Measurements from ENCODE around the gene PRKX. TPM values are rescaled to one million over a fixed set of nuclear protein-coding genes. Genes with fewer than 3 reads are reported as not detected.

Gene PRKX
- total RNA-seq, 2 experiments from 2014 or later = 31.6 to 35.4 TPM

DNA sequence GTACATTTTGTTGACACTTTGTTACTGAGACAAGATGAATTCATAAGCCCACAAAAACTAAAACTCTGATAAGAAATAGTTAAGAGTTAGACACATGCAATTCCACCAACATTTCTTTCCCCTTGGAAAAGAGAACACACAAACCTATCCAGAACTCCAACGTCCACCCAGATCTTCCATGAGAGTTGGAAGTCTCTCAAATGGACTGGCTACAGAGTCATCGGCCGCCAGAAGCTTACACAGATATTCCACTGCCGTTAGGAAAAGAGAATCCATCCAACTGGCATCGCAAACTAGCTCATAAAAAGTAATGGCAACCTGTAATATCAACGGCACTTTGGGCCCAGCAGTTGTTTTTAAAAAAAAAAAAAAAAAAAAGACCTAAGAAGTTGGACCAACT is 114.7 kb downstream of the PRKX start:
- no peaks in the 10 kb centered on the region for H3K4me1 ChIP-seq (ENCODE audit: insufficient read depth, low read length)
- no peaks in the 10 kb centered on the region for H3K4me1 Mint-ChIP-seq (ENCODE audit: low read depth)
- H3K27me3 ChIP-seq (ENCODE audit: control insufficient read depth in 1 of 2, insufficient read depth in 2 of 2, low read length in 2 of 2) = no peaks in the 10 kb centered on the region
- ChIA-PET CTCF (no interaction called here), POLR2A (no interaction called here)
- TF ChIP-seq, protein P1, sequence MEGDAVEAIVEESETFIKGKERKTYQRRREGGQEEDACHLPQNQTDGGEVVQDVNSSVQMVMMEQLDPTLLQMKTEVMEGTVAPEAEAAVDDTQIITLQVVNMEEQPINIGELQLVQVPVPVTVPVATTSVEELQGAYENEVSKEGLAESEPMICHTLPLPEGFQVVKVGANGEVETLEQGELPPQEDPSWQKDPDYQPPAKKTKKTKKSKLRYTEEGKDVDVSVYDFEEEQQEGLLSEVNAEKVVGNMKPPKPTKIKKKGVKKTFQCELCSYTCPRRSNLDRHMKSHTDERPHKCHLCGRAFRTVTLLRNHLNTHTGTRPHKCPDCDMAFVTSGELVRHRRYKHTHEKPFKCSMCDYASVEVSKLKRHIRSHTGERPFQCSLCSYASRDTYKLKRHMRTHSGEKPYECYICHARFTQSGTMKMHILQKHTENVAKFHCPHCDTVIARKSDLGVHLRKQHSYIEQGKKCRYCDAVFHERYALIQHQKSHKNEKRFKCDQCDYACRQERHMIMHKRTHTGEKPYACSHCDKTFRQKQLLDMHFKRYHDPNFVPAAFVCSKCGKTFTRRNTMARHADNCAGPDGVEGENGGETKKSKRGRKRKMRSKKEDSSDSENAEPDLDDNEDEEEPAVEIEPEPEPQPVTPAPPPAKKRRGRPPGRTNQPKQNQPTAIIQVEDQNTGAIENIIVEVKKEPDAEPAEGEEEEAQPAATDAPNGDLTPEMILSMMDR (IDR thresholded peaks at IDR 0.05) = no peak
- H3K9me3 ChIP-seq (ENCODE audit: control insufficient read depth in 1 of 2, insufficient read depth in 1 of 2, low read length in 2 of 2) = no peaks in the 10 kb centered on the region
- no peak overlapping the region for H3K4me3 ChIP-seq (ENCODE audit: low read length)
- H3K4me3 Mint-ChIP-seq = no peak overlapping the region
- H3K9me3 Mint-ChIP-seq = peaks cover 6% of the 10 kb centered on the region
- H3K36me3 Mint-ChIP-seq (ENCODE audit: low read depth) = peaks cover 5% of the 10 kb centered on the region
- no peak overlapping the region for H3K27ac Mint-ChIP-seq
- ATAC-seq (ENCODE audit: poor library complexity) (no peak), DNase-seq (no peak)
- no peaks in the 10 kb centered on the region for H3K36me3 ChIP-seq (ENCODE audit: insufficient read depth, low read length)
- H3K27me3 Mint-ChIP-seq = no peaks in the 10 kb centered on the region
- intact Hi-C loops (cut with DNase I, micrococcal nuclease) = no loop called here
- no peak overlapping the region for H3K27ac ChIP-seq (ENCODE audit: low read depth in 1 of 2, low read length in 2 of 2)

DNA sequence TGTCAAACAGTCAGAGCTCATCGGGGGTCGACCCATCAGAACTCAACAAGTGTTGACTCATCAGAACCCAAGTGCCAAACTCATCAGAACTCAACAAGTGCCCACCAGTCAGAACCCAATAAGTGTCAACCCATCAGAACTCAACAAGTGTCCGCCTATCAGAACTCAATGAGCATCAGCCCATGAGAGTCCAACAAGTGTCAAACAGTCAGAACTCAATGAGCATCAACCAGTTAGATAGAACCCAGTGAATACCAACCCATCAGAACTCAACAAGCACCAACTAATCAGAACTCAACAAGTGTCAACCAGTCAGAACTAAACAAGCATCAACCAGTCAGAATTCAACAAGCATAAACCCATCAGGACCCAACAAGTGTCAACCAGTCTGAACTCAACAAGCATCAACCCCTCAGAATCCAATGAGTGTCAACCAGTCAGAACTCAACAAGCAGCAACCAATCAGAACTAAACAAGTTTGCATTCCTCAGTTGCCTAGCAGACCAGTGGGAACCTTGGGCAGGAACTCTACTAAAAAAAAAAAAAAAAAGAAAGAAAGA is 115.3 kb downstream of the PRKX start:
- TF ChIP-seq, protein P1 (IDR thresholded peaks at IDR 0.05) = no peak
- ChIA-PET POLR2A (no interaction called here), CTCF (no interaction called here)
- Histone ChIP-seq H3K27me3 (ENCODE audit: control insufficient read depth in 1 of 2, insufficient read depth in 2 of 2, low read length in 2 of 2) (no peaks in the 10 kb centered on the region), H3K4me1 (ENCODE audit: insufficient read depth, low read length) (no peaks in the 10 kb centered on the region), H3K4me3 (ENCODE audit: low read length) (no peak overlapping the region), H3K9me3 (ENCODE audit: control insufficient read depth in 1 of 2, insufficient read depth in 1 of 2, low read length in 2 of 2) (no peaks in the 10 kb centered on the region), H3K27ac (ENCODE audit: low read depth in 1 of 2, low read length in 2 of 2) (no peak overlapping the region), H3K36me3 (ENCODE audit: insufficient read depth, low read length) (no peaks in the 10 kb centered on the region)
- Mint-ChIP-seq H3K4me3 (no peak overlapping the region), H3K4me1 (ENCODE audit: low read depth) (no peaks in the 10 kb centered on the region), H3K27me3 (no peaks in the 10 kb centered on the region), H3K27ac (no peak overlapping the region), H3K36me3 (ENCODE audit: low read depth) (peaks cover 5% of the 10 kb centered on the region), H3K9me3 (peaks cover 6% of the 10 kb centered on the region)
- intact Hi-C loops (cut with DNase I, micrococcal nuclease) = no loop called here
- DNase-seq (no peak), ATAC-seq (ENCODE audit: poor library complexity) (no peak)

DNA sequence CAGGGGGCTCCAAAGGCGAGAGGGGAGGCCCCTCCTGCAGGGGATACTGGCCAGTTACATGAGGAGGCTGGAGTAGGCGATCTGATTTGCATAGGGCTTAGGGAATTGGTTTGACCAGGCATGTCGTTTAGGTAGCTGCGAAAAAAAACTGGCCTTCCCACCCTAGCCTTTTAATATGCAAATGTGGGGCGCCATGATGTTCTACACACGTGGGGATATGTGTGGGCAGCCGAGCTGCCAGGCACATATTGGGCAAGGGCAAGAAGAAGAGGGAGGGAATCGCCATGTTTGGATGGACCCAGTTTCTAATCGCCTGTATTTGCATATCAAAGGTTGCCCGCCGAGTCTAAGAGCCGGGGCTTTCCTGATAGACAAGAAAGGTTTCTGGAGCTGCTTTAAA is 121.3 kb downstream of the PRKX start:
- Mint-ChIP-seq H3K27ac (no peak overlapping the region), H3K27me3 (no peaks in the 10 kb centered on the region), H3K9me3 (no peaks in the 10 kb centered on the region), H3K36me3 (ENCODE audit: low read depth) (peaks cover 5% of the 10 kb centered on the region), H3K4me3 (no peak overlapping the region), H3K4me1 (ENCODE audit: low read depth) (no peaks in the 10 kb centered on the region)
- TF ChIP-seq, protein P1 (IDR thresholded peaks at IDR 0.05) = no peak
- H3K27me3 ChIP-seq (ENCODE audit: control insufficient read depth in 1 of 2, insufficient read depth in 2 of 2, low read length in 2 of 2) = no peaks in the 10 kb centered on the region
- intact Hi-C loops (cut with DNase I, micrococcal nuclease) = no loop called here
- ChIA-PET CTCF (no interaction called here), POLR2A (no interaction called here)
- no peak for ATAC-seq (ENCODE audit: poor library complexity)
- no peak for DNase-seq
- no peak overlapping the region for H3K27ac ChIP-seq (ENCODE audit: low read depth in 1 of 2, low read length in 2 of 2)
- no peak overlapping the region for H3K4me3 ChIP-seq (ENCODE audit: low read length)
- no peaks in the 10 kb centered on the region for H3K4me1 ChIP-seq (ENCODE audit: insufficient read depth, low read length)
- no peaks in the 10 kb centered on the region for H3K9me3 ChIP-seq (ENCODE audit: control insufficient read depth in 1 of 2, insufficient read depth in 1 of 2, low read length in 2 of 2)
- no peaks in the 10 kb centered on the region for H3K36me3 ChIP-seq (ENCODE audit: insufficient read depth, low read length)

All from CD4-positive, alpha-beta T cell (primary cell).